ENCODE results near the gene DNAI7. TPM values are rescaled to one million over a fixed set of nuclear protein-coding genes. Genes with fewer than 3 reads are reported as not detected.

The DNAI7 gene
- total and polyA plus RNA-seq, 2 donors (not counting 1 experiment from before 2014, with no cell fraction given), result 0.62 TPM; not detected in 1

GRCh38 chr12:25069224-25069623 is 125.7 kb downstream of the DNAI7 start:
- H3K79me2 ChIP-seq (ENCODE audit: control insufficient read depth, insufficient read depth, low read length), result peaks cover 95% of the 10 kb centered on the region
- Mint-ChIP-seq H3K4me1 (peaks cover 67% of the 10 kb centered on the region), H3K4me3 (no peak overlapping the region), H3K27me3 (no peaks in the 10 kb centered on the region), H3K27ac (peak overlapping the region; percentile 65), H3K9me3 (ENCODE audit: insufficient read depth) (no peaks in the 10 kb centered on the region)
- whole genome bisulfite sequencing (ENCODE audit: insufficient coverage), result no CpG with 5 or more reads among the region's 2 CpGs
- H3K27ac ChIP-seq (ENCODE audit: low read length in 2 of 2), result peak overlapping the region in 1 of 2 donors; percentile 43
- intact Hi-C loops (cut with micrococcal nuclease), result no loop called here
- no peak overlapping the region for H2AFZ ChIP-seq (ENCODE audit: insufficient read depth, low read depth, low read length, poor library complexity, severe bottlenecking)
- no peak overlapping the region for H3K4me2 ChIP-seq (replicated peaks; ENCODE audit: low read depth, low read length, poor library complexity, severe bottlenecking)
- ChIA-PET CTCF (no interaction called here), POLR2A (no interaction called here)
- peaks cover 37 to 44% of the 10 kb centered on the region in 2 donors for H3K4me1 ChIP-seq (ENCODE audit: control insufficient read depth in 2 of 2, insufficient read depth in 2 of 2, low read length in 2 of 2)
- no peak for TF ChIP-seq CTCF (IDR thresholded peaks at IDR 0.05)
- TF ChIP-seq EZH2 (IDR thresholded peaks at IDR 0.05; ENCODE audit: borderline replicate concordance, insufficient read depth, low read depth, low read length, poor library complexity, severe bottlenecking), result no peak
- H3K36me3 ChIP-seq (replicated peaks in 1 of 2; ENCODE audit: control extremely low read depth in 1 of 2, control insufficient read depth in 1 of 2, extremely low read depth in 1 of 2, insufficient read depth in 2 of 2, low read length in 1 of 2), result peaks cover 14 to 95% of the 10 kb centered on the region in 2 experiments
- no peaks in the 10 kb centered on the region for H3K27me3 ChIP-seq (replicated peaks in 1 of 4; ENCODE audit: control extremely low read depth in 1 of 4, control insufficient read depth in 3 of 4, insufficient read depth in 4 of 4, low read length in 3 of 4)
- ATAC-seq (ENCODE audit: low read depth) (no peak), DNase-seq (no peak)
- peaks cover 0 to 1% (median 0%) of the 10 kb centered on the region in 3 donors for H3K9me3 ChIP-seq (ENCODE audit: control extremely low read depth in 1 of 3, control insufficient read depth in 2 of 3, insufficient read depth in 1 of 3, low read length in 2 of 3)
- H3K4me3 ChIP-seq (ENCODE audit: control extremely low read depth in 1 of 5, extremely low read depth in 1 of 5, insufficient read depth in 1 of 5, low read depth in 2 of 5, low read length in 4 of 5), result no peak overlapping the region
- H4K20me1 ChIP-seq (ENCODE audit: control insufficient read depth, insufficient read depth, low read length, poor library complexity, severe bottlenecking), result peaks cover 45% of the 10 kb centered on the region
- H3K9ac ChIP-seq (ENCODE audit: low read length), result no peak overlapping the region

- WGBS (ENCODE audit: insufficient coverage), result no CpG with 5 or more reads among the region's 2 CpGs
- ChIA-PET POLR2A (no interaction called here), CTCF (no interaction called here)
- Histone ChIP-seq H3K79me2 (ENCODE audit: control insufficient read depth, insufficient read depth, low read length) (peaks cover 98% of the 10 kb centered on the region), H4K20me1 (ENCODE audit: control insufficient read depth, insufficient read depth, low read length, poor library complexity, severe bottlenecking) (peaks cover 74% of the 10 kb centered on the region), H2AFZ (ENCODE audit: insufficient read depth, low read depth, low read length, poor library complexity, severe bottlenecking) (no peak overlapping the region), H3K4me3 (ENCODE audit: control extremely low read depth in 1 of 5, extremely low read depth in 1 of 5, insufficient read depth in 1 of 5, low read depth in 2 of 5, low read length in 4 of 5) (no peak overlapping the region), H3K9me3 (ENCODE audit: control extremely low read depth in 1 of 3, control insufficient read depth in 2 of 3, insufficient read depth in 1 of 3, low read length in 2 of 3) (peaks cover 0 to 1% (median 0%) of the 10 kb centered on the region in 3 donors), H3K4me1 (ENCODE audit: control insufficient read depth in 2 of 2, insufficient read depth in 2 of 2, low read length in 2 of 2) (peaks cover 35 to 38% of the 10 kb centered on the region in 2 donors), H3K27me3 (replicated peaks in 1 of 4; ENCODE audit: control extremely low read depth in 1 of 4, control insufficient read depth in 3 of 4, insufficient read depth in 4 of 4, low read length in 3 of 4) (no peaks in the 10 kb centered on the region), H3K36me3 (replicated peaks in 1 of 2; ENCODE audit: control extremely low read depth in 1 of 2, control insufficient read depth in 1 of 2, extremely low read depth in 1 of 2, insufficient read depth in 2 of 2, low read length in 1 of 2) (peaks cover 7 to 76% of the 10 kb centered on the region in 2 experiments), H3K27ac (ENCODE audit: low read length in 2 of 2) (peak overlapping the region in 1 of 2 donors; percentile 52), H3K4me2 (replicated peaks; ENCODE audit: low read depth, low read length, poor library complexity, severe bottlenecking) (no peak overlapping the region), H3K9ac (ENCODE audit: low read length) (no peak overlapping the region)
- intact Hi-C loops (cut with micrococcal nuclease), result no loop called here
- DNase-seq, result no peak
- no peak for TF ChIP-seq CTCF (IDR thresholded peaks at IDR 0.05)
- no peak for TF ChIP-seq EZH2 (IDR thresholded peaks at IDR 0.05; ENCODE audit: borderline replicate concordance, insufficient read depth, low read depth, low read length, poor library complexity, severe bottlenecking)
- H3K9me3 Mint-ChIP-seq (ENCODE audit: insufficient read depth), result no peaks in the 10 kb centered on the region
- no peaks in the 10 kb centered on the region for H3K27me3 Mint-ChIP-seq
- ATAC-seq (ENCODE audit: low read depth), result no peak
- H3K4me3 Mint-ChIP-seq, result no peak overlapping the region
- H3K27ac Mint-ChIP-seq, result peak overlapping the region; percentile 62
- H3K4me1 Mint-ChIP-seq, result peaks cover 67% of the 10 kb centered on the region
Measured at GRCh38 chr12:25065035-25065434, 129.9 kb downstream of the DNAI7 start.

Measured in B cell (primary cell).